Erythroblast (primary cell): ENCODE measurements around the gene ALKBH6.
"Not testable (repeated sequence)": the region's sequence is repeated elsewhere in the genome, so short reads cannot be mapped to it uniquely, and the experiment has no call there.

Experiments used
- DNase-seq, 2 experiments: peaks; one replicate each; lab custom pipeline; 2025; lab: John Stamatoyannopoulos, UW
- GATA1 ChIP-seq: IDR thresholded peaks from 2 replicates; pipeline ENCODE4 v1.6.1; 2011; ENCODE audit warnings: low read depth, mild to moderate bottlenecking, control low read depth, low read length, moderate library complexity
- POLR2A ChIP-seq: IDR thresholded peaks from 2 replicates; pipeline ENCODE4 v1.6.1; 2011; ENCODE audit warnings: mild to moderate bottlenecking, low read length

ALKBH6 gene

DNA sequence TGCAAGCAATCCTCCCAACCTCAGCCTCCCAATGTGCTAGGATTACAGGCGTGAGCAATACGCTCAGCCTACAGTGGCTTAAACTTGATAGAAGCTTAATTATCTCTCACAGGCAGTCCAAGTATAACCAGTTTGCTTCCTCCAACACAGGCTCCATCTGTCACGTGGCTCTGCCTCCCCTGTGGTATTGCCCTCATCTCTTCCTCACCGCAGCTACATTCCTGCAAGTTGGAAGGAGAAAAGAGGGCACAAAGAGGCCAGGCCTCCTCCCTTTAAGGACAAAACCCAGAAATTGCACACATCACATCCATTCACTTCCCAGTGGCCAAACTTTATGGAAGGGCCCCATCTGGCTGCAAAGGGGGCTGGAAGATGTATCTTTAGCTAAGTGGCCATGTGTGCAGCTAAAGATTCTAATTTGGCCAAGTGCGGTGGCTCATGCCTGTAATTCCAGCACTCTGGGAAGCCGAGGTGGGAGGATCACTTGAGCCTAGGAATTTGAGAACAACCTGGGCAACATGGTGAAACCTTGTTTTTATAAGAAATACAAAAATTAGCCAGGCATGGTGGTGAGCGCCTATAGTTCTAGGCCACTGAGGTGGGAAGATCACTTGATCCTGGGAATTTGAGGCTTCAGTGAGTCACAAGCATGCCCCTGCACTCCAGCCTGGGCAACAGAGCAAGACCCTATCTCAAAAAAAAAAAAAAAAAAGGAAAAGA is 22.1 kb downstream of the ALKBH6 start:
- no peak for DNase-seq
- TF ChIP-seq GATA1 (no peak), POLR2A (no peak)

- TF ChIP-seq POLR2A (no peak), GATA1 (no peak)
- DNase-seq = no peak
Measured at GRCh38 chr19:35990771-35991730, 23.0 kb downstream of the ALKBH6 start.

- no peak for DNase-seq
- no peak for TF ChIP-seq POLR2A
- TF ChIP-seq GATA1 = no peak
Measured at GRCh38 chr19:35990156-35990555, 23.9 kb downstream of the ALKBH6 start.

GRCh38 chr19:35988824-35989223 is 25.2 kb downstream of the ALKBH6 start:
- no peak for TF ChIP-seq POLR2A
- no peak for TF ChIP-seq GATA1
- DNase-seq = no peak

DNA sequence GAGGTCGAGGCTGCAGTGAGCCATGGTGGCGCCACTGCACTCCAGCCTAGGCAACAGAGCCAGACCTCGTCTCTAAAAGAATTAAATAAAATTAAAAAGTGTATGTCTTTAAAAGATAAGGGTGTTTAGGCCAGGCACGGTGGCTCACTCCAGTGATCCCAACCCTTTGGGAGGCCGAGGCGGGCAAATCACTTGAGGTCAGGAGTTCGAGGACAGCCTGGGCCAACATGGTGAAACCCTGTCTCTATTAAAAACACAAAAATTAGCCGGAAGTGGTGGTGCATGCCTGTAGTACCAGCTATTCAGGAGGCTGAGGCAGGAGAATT is 26.5 kb downstream of the ALKBH6 start:
- no peak for DNase-seq
- TF ChIP-seq GATA1 = no peak
- TF ChIP-seq POLR2A = no peak

DNA sequence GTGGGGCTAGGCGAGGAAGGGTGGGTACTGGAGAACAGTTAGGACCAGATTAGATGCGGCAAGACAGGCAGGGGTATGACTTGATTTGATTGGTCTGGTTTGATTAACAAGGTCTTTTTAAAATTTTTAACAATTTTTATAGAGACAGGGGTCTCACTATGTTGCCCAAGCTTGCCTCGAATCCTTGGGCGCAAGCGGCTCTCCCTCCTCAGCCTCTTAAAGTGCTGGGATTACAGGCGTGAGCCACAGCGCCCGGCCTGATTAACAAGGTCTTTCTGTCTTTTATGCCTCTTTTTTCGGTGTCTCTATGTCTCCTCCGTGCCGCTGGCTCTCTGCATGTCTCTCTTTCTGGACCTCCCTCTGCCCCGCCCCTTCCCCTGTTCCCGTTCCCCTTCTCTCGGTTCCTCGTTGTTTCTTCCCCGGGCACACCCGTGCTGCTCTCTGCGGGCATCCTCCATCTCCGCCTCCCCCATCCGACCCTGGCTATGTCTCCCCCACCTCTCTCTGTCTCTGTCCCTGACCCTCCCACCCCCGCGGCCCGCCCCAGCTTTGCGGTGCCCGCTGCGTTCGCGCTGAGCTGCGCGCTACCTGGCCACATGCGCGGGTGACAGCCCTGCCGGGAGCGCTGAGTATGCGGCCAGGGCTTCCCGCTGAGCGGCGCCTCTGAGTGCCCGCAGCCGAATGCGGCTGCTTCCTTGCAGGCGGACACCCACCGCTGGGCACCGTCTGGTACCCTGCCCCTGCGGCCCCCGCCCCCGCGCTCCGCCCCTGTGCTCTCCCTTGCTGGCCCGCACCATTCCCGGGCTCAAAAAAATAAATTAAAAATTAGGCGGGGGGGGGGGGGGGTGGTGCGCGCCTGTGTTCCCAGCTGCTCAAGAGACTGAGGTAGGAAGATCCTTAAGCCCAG is 27.1 kb downstream of the ALKBH6 start:
- TF ChIP-seq POLR2A (no peak), GATA1 (no peak)

GRCh38 chr19:35986111-35986510 is 27.9 kb downstream of the ALKBH6 start:
- TF ChIP-seq GATA1 = no peak
- TF ChIP-seq POLR2A = no peak

More for the DNA sequence above, 27.1 kb downstream of the ALKBH6 start:
- DNase-seq = no peak

DNA sequence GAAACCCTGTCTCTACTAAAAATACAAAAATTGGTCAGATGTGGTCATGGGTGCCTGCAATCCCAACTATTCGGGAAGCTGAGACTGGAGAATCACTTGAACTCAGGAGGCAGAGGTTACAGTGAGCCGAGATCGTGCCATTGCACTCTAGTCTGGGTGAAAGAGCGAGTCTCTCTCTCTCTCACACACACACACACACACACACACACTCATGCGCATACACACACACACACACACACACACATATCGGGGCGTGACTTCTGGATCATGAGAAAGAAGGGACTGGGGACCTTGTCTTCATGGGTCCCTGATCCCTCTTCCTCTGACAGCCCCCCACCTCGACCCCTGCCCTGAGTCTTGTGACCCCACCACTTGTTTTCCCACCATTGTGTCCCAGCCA is 30.8 kb downstream of the ALKBH6 start:
- TF ChIP-seq GATA1 = no peak
- no peak for TF ChIP-seq POLR2A

More at GRCh38 chr19:35986111-35986510, 27.9 kb downstream of the ALKBH6 start:
- DNase-seq = no peak

DNA sequence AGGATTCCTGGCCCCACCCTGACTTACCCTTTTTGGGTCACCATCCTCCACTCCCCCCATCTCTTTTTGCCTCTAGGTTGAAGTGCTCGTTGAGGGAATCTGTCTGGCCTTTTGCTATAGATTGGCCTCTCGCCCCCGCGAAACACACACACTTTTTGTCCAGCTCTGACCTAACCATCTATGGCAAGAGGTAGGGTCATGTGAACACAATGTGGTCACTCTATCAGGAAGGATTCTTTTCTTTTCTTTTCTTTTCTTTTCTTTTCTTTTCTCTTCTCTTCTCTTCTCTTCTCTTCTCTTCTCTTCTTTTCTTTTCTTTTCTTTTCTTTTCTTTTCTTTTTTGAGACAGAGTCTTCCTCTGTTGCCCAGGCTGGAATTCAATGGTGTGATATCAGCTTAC is 33.0 kb downstream of the ALKBH6 start:
- not testable (repeated sequence) for DNase-seq

More for the DNA sequence above, 30.8 kb downstream of the ALKBH6 start:
- DNase-seq = no peak

GRCh38 chr19:35978832-35979365 is 35.1 kb downstream of the ALKBH6 start:
- no peak for DNase-seq
- TF ChIP-seq GATA1 (no peak), POLR2A (no peak)

GRCh38 chr19:35978271-35978670 is 35.7 kb downstream of the ALKBH6 start:
- no peak for TF ChIP-seq GATA1
- no peak for TF ChIP-seq POLR2A
- no peak for DNase-seq

DNA sequence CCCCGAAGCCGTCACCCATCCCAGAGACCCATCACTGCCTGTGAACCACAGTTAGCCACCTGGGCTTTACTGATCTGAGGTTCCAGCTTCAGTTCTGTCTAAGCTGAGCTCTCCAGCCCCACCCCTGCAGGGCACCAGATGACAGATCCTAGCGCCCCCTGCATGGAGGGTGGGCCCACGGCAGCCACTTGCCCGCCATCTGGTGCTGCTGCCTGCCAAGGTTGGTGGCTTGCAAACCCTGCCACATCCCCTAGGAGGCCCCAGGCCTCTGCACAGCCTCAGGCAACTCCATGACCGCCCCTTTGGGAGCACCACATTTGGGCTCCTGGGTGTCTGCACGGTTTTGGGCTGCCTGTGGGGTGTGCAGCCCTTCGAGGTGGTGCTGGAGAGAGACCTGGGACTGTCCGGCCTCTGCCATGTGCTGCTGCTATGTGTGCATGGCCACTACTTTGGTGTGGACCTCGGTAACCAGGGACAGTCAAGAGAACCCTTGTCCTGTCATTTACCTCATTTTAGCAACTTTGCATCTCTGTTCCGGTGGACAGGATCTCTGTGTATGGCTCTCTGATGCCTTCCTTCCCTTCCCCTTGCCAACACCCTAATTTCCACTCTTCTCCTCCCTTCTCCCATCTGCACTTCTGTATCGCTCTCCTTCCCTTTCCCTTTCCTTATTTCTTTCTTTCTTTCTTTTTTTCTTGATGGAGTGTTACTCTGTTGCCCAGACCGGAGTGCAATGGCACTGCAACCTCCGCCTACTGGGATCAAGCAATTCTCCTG is 36.4 kb downstream of the ALKBH6 start:
- peak in 1 of 2 experiments; percentile 71 for DNase-seq
- no peak for TF ChIP-seq GATA1
- no peak for TF ChIP-seq POLR2A
